Activated T-cell treated with anti-CD3 and anti-CD28 coated beads for 24 hours (primary cell): ENCODE data around the gene GPRIN2.
"Not testable (repeated sequence)": the region's sequence is repeated elsewhere in the genome, so short reads cannot be mapped to it uniquely, and the experiment has no call there.

Source experiments
- DNase-seq: peaks from one replicate; pipeline ENCODE4 v3.0.0-alpha.2; 2020; ENCODE audit warnings: low read depth

GPRIN2 gene

GRCh38 chr10:46556515-46557318 lies at the start of gene GPRIN2:
TSS of gene GPRIN2 (minus strand) at chr10:46556658. CDS start at chr10:46550736, 5,922 bp downstream.
- DNase-seq = no peak

- DNase-seq = not testable (repeated sequence)
These were observed 44.1 kb upstream of the GPRIN2 start for GRCh38 chr10:46600516-46600915.

- not testable (repeated sequence) for DNase-seq
These were observed 41.3 kb upstream of the GPRIN2 start for GRCh38 chr10:46597616-46598246.

GRCh38 chr10:46596570-46596969 lies 40.1 kb upstream of the GPRIN2 start:
- not testable (repeated sequence) for DNase-seq

GRCh38 chr10:46594453-46595063 lies 38.1 kb upstream of the GPRIN2 start:
- DNase-seq = not testable (repeated sequence)

- not testable (repeated sequence) for DNase-seq
These were observed 36.8 kb upstream of the GPRIN2 start for GRCh38 chr10:46593307-46593706.

GRCh38 chr10:46591053-46591452 lies 34.6 kb upstream of the GPRIN2 start:
- DNase-seq = not testable (repeated sequence)

- DNase-seq = not testable (repeated sequence)
These were observed 33.1 kb upstream of the GPRIN2 start for GRCh38 chr10:46589589-46589988.

GRCh38 chr10:46588221-46588620 lies 31.8 kb upstream of the GPRIN2 start:
- not testable (repeated sequence) for DNase-seq

- not testable (repeated sequence) for DNase-seq
These were observed 31.1 kb upstream of the GPRIN2 start for GRCh38 chr10:46587546-46587945.

GRCh38 chr10:46585246-46585645 lies 28.8 kb upstream of the GPRIN2 start:
- not testable (repeated sequence) for DNase-seq

- DNase-seq = not testable (repeated sequence)
These were observed 27.7 kb upstream of the GPRIN2 start for GRCh38 chr10:46584196-46584595.

GRCh38 chr10:46582568-46582967 lies 26.1 kb upstream of the GPRIN2 start:
- DNase-seq = not testable (repeated sequence)

GRCh38 chr10:46581997-46582396 lies 25.5 kb upstream of the GPRIN2 start:
- DNase-seq = not testable (repeated sequence)

GRCh38 chr10:46579378-46579777 lies 22.9 kb upstream of the GPRIN2 start:
- not testable (repeated sequence) for DNase-seq

- DNase-seq = not testable (repeated sequence)
These were observed 22.2 kb upstream of the GPRIN2 start, which contains the start of gene SYT15 for GRCh38 chr10:46578474-46579178. TSS of gene SYT15 (plus strand) at chr10:46579128. CDS start at chr10:46579169, 41 bp downstream.

GRCh38 chr10:46577624-46578473 lies 21.4 kb upstream of the GPRIN2 start:
- DNase-seq = not testable (repeated sequence)

GRCh38 chr10:46573884-46574283 lies 17.4 kb upstream of the GPRIN2 start:
- DNase-seq = not testable (repeated sequence)

GRCh38 chr10:46573314-46573713 lies 16.9 kb upstream of the GPRIN2 start:
- DNase-seq = not testable (repeated sequence)

- not testable (repeated sequence) for DNase-seq
These were observed 16.3 kb upstream of the GPRIN2 start for GRCh38 chr10:46572765-46573164.

GRCh38 chr10:46570655-46571054 lies 14.2 kb upstream of the GPRIN2 start:
- not testable (repeated sequence) for DNase-seq
